Heart right ventricle (tissue), 16 donors: ENCODE measurements around the gene IQCC. TPM values are rescaled to one million over a fixed set of nuclear protein-coding genes. Genes with fewer than 3 reads are reported as not detected.

Experiments used
- ATAC-seq, 8 donors: fragments of 200-7000 bp; cut with Tn5 transposase; one replicate each; pipeline ENCODE4 v1.9.1; 2020; ENCODE audit warnings: mild to moderate bottlenecking in 8 of 8, moderate library complexity in 8 of 8, moderate number of reproducible peaks in 1 of 8
- DNase-seq, 2 donors: peaks; one replicate each; pipeline ENCODE4 v3.0.0-alpha.2; 2020
- H3K27ac ChIP-seq, 10 donors: fragments of 200-600 bp; sonication (generic) in 2 of 10; one replicate each; pipeline versions ENCODE4 v1.5.0 to v1.8.0; 2020 to 2022; ENCODE audit warnings: mild to moderate bottlenecking in 3 of 10
- H3K27me3 ChIP-seq, 7 donors: fragments of 200-600 bp; one replicate each; pipeline ENCODE4 v1.8.0; 2021 to 2022; ENCODE audit warnings: mild to moderate bottlenecking in 2 of 7
- H3K36me3 ChIP-seq, 9 donors: fragments of 200-600 bp; sonication (generic) in 1 of 9; one replicate each; pipeline versions ENCODE4 v1.5.0 to v1.8.0; 2020 to 2022; ENCODE audit warnings: mild to moderate bottlenecking in 2 of 9
- H3K4me1 ChIP-seq, 9 donors: fragments of 200-600 bp; sonication (generic) in 1 of 9; one replicate each; pipeline versions ENCODE4 v1.5.0 to v1.8.0; 2020 to 2022; ENCODE audit warnings: mild to moderate bottlenecking in 4 of 9
- H3K4me3 ChIP-seq, 10 donors: fragments of 200-600 bp; sonication (generic) in 2 of 10; one replicate each; pipeline versions ENCODE4 v1.5.0 to v1.8.0; 2020 to 2022; ENCODE audit warnings: mild to moderate bottlenecking in 7 of 10, moderate library complexity in 2 of 10
- H3K9me3 ChIP-seq, 11 donors: fragments of 200-600 bp in 10 of 11; sonication (generic) in 2 of 11; one replicate each; pipeline versions ENCODE4 v1.5.0 to v1.8.0; 2013 to 2022; ENCODE audit warnings: mild to moderate bottlenecking in 2 of 11, control low read depth in 1 of 11, moderate library complexity in 1 of 11
- CTCF ChIP-seq, 9 donors: fragments of 200-600 bp; sonication (generic) in 2 of 9; IDR thresholded peaks; one replicate each; pipeline versions ENCODE4 v1.5.0 to v1.8.0; 2021 to 2022; ENCODE audit warnings: antibody characterized with exemption in 9 of 9, mild to moderate bottlenecking in 5 of 9, moderate library complexity in 1 of 9
- WGBS, 2 donors: extraction: QIAGEN DNeasy Blood & Tissue Kit; methylation state at CpG; one replicate each; pipeline ENCODE4 v1.1.7; 2013; ENCODE audit warnings: inconsistent platforms in 1 of 2; 5-methylcytosine and 5-hydroxymethylcytosine counted together
- intact Hi-C, 10 donors: fragments of 100-400 bp; cut with DNase I; formaldehyde crosslinking; loops; one replicate each; pipeline versions ENCODE4 v1.11.1 to v1.14.2; 2022
- polyA plus RNA-seq, 2 donors: library from polyadenylated mRNA; stranded (reverse); fragments of 200-250 nt; gene quantifications; one replicate each; pipeline ENCODE4 v1.2.3, GENCODE V29; 2013
- total RNA-seq, 10 donors: library from RNA; stranded (reverse); fragmentation: NEBNext Ultra II Directional in 3 of 10; extraction: Animal tissue kit (Norgen Biotek cat#: 25700) in 3 of 10; gene quantifications; one replicate each; pipeline versions ENCODE4 v1.2.1 to v1.2.4, GENCODE V29; 2021 to 2023
- donor health status: Arrhythmogenic right ventricular cardiomyopathy.
- donor health status: ischemic (EF 13 %, LVEDD 7.1; RV severe dilation, severe dysfunction).
- donor health status: healthy with polysubstance abuse.
- donor health status: DM: no; HTN: yes; CAD: no.
- donor health status: DM: no; HTN: no; CAD: no.
- donor health status: ischemic (EF 25% LVEDD 6.9; RV normal size, moderate dysfunction).
- donor health status: ischemic (EF 25% LVEDD 5.7; RV mildly dilated, moderate dysfunction).
- donor health status: healthy.
- donor health status: DM: yes; HTN: yes; CAD: no.
- donor health status: Ischemic cardiomyopathy.
- donor health status: ischemic (EF 35%, LVEDD 5.7; RV mildly dilated, moderate dysfunction).
- donor health status: nonischemic (EF 11% LVEDD 7.7; RV severe dilation, severe dysfunction).
- donor health status: DM: yes; HTN: yes; CAD: no.
- donor health status: PGD.
- donor health status: ischemic (EF 29% LVEDD 5.4; RV normal size, mild dysfunction).
- donor health status: nonischemic (EF 23%, LVEDD 6.1; RV moderate dilation, normal function).

The IQCC gene
- total and polyA plus RNA-seq, 12 donors, result 0.34 to 2.0 (median 0.90) TPM

- H3K27ac ChIP-seq, result peak overlapping the region in 4 of 10 donors; percentile 81 to 88 (median 86)
- H3K4me3 ChIP-seq, result no peak overlapping the region
- DNase-seq (no peak), ATAC-seq (no peak)
- TF ChIP-seq CTCF (IDR thresholded peaks at IDR 0.05), result no peak
- no peaks in the 10 kb centered on the region for H3K9me3 ChIP-seq
- peaks cover 0 to 57% (median 36%) of the 10 kb centered on the region in 9 donors for H3K36me3 ChIP-seq
- H3K4me1 ChIP-seq, result peaks cover 12 to 54% (median 38%) of the 10 kb centered on the region in 9 donors
- no peaks in the 10 kb centered on the region for H3K27me3 ChIP-seq
- WGBS, 2 donors, result 80 to 84% methylated on average over 3 of the region's 3 CpGs
- intact Hi-C loops, result no loop called here
Observed at GRCh38 chr1:32198237-32199042, 7.0 kb upstream of the IQCC start.

- Histone ChIP-seq H3K27me3 (no peaks in the 10 kb centered on the region), H3K27ac (peak overlapping the region in 8 of 10 donors; percentile 81 to 93 (median 86)), H3K4me1 (peaks cover 12 to 54% (median 38%) of the 10 kb centered on the region in 9 donors), H3K4me3 (peak overlapping the region in 4 of 10 donors; percentile 61 to 75 (median 66)), H3K36me3 (peaks cover 0 to 51% (median 29%) of the 10 kb centered on the region in 9 donors), H3K9me3 (no peaks in the 10 kb centered on the region)
- intact Hi-C loops, result no loop called here
- WGBS, 2 donors, result 43 to 55% methylated on average over 4 of the region's 4 CpGs
- no peak for DNase-seq
- ATAC-seq, result no peak
- TF ChIP-seq CTCF (IDR thresholded peaks at IDR 0.05), result no peak
Observed at GRCh38 chr1:32199043-32199716, 6.3 kb upstream of the IQCC start.

DNA sequence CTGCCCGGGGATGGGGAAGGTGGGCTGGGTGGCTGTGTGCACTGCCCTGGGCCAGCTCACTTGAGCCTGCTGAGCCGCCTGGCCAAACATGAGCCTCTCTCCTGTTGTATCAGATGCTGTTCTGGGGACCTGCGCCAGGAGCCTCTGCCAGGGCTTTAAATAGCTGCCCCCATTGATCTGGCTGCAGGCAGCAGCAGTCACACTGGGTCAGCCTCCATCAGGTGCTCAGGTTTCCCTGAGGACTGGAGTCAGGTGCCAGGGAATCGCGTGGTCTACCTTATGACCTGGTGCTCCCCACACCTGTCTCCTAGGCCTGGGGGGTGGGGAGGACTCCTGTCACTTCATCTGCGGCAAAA, 5.8 kb upstream of the IQCC start:
- DNase-seq, result peak; percentile 73 to 77
- 20 to 33% methylated on average over 6 of the region's 6 CpGs for WGBS, 2 donors
- Histone ChIP-seq H3K4me1 (peaks cover 12 to 54% (median 38%) of the 10 kb centered on the region in 9 donors), H3K36me3 (peaks cover 0 to 46% (median 23%) of the 10 kb centered on the region in 9 donors), H3K27ac (peak overlapping the region; percentile 47 to 93 (median 86)), H3K27me3 (no peaks in the 10 kb centered on the region), H3K9me3 (no peaks in the 10 kb centered on the region), H3K4me3 (peak overlapping the region in 9 of 10 donors; percentile 47 to 75 (median 62))
- intact Hi-C loops, result no loop called here
- ATAC-seq, result peak; percentile 34 to 76 (median 61)
- TF ChIP-seq CTCF (IDR thresholded peaks at IDR 0.05), result no peak

GRCh38 chr1:32200226-32201010, 5.1 kb upstream of the IQCC start, which contains the start of gene CCDC28B:
CCDC28B (plus strand) TSS chr1:32200595; CDS start chr1:32201936, 1,341 bp downstream.
- intact Hi-C loops, result no loop called here
- peaks cover 12 to 60% (median 46%) of the 10 kb centered on the region in 9 donors for H3K4me1 ChIP-seq

More at GRCh38 chr1:32200226-32201010, 5.1 kb upstream of the IQCC start, which contains the start of gene CCDC28B:
- Histone ChIP-seq H3K36me3 (peaks cover 0 to 38% (median 16%) of the 10 kb centered on the region in 9 donors), H3K9me3 (no peaks in the 10 kb centered on the region), H3K4me3 (peak within 1 kb of the TSS; percentile 47 to 75 (median 62)), H3K27ac (peak within 1 kb of the TSS; percentile 47 to 93 (median 86)), H3K27me3 (no peaks in the 10 kb centered on the region)
- 0 to 1% methylated on average over 34 of the region's 34 CpGs for whole genome bisulfite sequencing, 2 donors
- ATAC-seq, result peak; percentile 39 to 68 (median 58)
- peak; percentile 71 to 79 for DNase-seq
- no peak for TF ChIP-seq CTCF (IDR thresholded peaks at IDR 0.05)
